ENCODE data around the gene TSC22D4. TPM values are rescaled to one million over a fixed set of nuclear protein-coding genes. Genes with fewer than 3 reads are reported as not detected.

The TSC22D4 gene
- total and polyA plus RNA-seq, 9 of the 15 experiments (the other 6 are each of a cell fraction or from before 2014, with no cell fraction given), result 0.37 to 107 (median 28.7) TPM

DNA sequence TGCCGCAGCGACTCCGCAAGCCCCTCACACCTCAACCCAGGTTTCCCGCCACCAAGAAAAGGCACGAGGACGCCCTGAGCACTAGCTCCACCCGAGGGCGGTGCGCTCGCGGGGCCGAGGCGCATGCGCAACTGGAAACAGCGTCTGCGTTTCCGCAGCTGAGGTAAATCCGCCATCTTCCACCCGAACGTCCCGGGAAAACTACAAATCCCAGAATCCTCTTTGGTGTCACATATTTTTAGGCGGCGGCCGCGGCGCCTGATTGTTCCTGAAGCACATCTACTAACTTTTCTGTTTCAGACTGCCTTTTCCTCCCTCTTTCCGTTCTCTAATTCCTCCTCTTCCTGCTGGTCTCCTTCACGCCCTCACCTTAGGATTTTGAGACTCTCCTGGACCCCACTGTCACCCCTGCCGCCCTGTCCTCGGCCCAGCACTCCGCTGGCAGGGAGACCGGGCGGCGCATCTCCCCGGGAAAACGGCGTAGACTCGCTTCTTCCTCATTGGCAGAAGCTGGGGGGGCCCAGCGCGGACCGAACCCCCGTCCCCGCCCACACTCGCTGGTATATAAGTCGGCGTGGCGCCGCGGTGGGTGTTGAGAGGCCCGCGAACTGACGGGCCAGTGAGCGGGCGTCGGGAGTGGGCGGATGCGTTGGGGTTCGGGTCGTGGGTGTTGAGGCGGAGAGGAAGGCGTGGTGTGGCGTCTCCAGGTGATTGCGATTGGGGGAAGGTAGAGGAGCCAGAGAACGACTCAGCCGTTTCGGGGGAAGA is 50.6 kb downstream of the TSC22D4 start, which contains the start of gene ZCWPW1 (continued):
- TF ChIP-seq ZBTB8A (IDR thresholded peaks at IDR 0.05; ENCODE audit: partially characterized antibody) (no peak), CBX8 (IDR thresholded peaks at IDR 0.05; ENCODE audit: borderline replicate concordance, extremely low read depth, low read depth, low read length, poor library complexity, severe bottlenecking) (no peak), HNRNPLL (IDR thresholded peaks at IDR 0.05; ENCODE audit: low read depth, low read length, poor library complexity, severe bottlenecking) (peak; percentile 90), PRMT5 (CRISPR knock-in tag; IDR thresholded peaks at IDR 0.05) (peak; percentile 42; the same call in 1 of the 2 replicates), KDM4B (IDR thresholded peaks at IDR 0.05; ENCODE audit: borderline replicate concordance in 2 of 2, low read depth in 1 of 2) (peak in 1 of 2 experiments; percentile 67; a peak in 1 of 4 replicates), ZNF133 (CRISPR knock-in tag; IDR thresholded peaks at IDR 0.05) (no peak), RBM14 (IDR thresholded peaks at IDR 0.05; ENCODE audit: borderline replicate concordance, insufficient read depth, low read depth, low read length) (peak; percentile 96; the same call in 1 of the 2 replicates), PHF20 (IDR thresholded peaks at IDR 0.05; ENCODE audit: partially characterized antibody) (peak; percentile 63), CBX3 (IDR thresholded peaks at IDR 0.05; ENCODE audit: borderline replicate concordance in 1 of 2, low read length in 2 of 2) (peak in 1 of 2 experiments; percentile 100; a peak in 2 of 3 replicates), EZH2 (IDR thresholded peaks at IDR 0.05; ENCODE audit: borderline replicate concordance, low read depth, low read length) (no peak), ZNF668 (CRISPR knock-in tag; IDR thresholded peaks at IDR 0.05) (no peak), KDM5B (IDR thresholded peaks at IDR 0.05; ENCODE audit: insufficient replicate concordance, low read depth, low read length) (peak; percentile 99), ZNF77 (CRISPR knock-in tag; IDR thresholded peaks at IDR 0.05) (no peak)
- TF ChIP-seq, protein P1, sequence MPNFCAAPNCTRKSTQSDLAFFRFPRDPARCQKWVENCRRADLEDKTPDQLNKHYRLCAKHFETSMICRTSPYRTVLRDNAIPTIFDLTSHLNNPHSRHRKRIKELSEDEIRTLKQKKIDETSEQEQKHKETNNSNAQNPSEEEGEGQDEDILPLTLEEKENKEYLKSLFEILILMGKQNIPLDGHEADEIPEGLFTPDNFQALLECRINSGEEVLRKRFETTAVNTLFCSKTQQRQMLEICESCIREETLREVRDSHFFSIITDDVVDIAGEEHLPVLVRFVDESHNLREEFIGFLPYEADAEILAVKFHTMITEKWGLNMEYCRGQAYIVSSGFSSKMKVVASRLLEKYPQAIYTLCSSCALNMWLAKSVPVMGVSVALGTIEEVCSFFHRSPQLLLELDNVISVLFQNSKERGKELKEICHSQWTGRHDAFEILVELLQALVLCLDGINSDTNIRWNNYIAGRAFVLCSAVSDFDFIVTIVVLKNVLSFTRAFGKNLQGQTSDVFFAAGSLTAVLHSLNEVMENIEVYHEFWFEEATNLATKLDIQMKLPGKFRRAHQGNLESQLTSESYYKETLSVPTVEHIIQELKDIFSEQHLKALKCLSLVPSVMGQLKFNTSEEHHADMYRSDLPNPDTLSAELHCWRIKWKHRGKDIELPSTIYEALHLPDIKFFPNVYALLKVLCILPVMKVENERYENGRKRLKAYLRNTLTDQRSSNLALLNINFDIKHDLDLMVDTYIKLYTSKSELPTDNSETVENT (CRISPR knock-in tag; IDR thresholded peaks at IDR 0.05), result peak; percentile 97
- TF ChIP-seq, protein P2, sequence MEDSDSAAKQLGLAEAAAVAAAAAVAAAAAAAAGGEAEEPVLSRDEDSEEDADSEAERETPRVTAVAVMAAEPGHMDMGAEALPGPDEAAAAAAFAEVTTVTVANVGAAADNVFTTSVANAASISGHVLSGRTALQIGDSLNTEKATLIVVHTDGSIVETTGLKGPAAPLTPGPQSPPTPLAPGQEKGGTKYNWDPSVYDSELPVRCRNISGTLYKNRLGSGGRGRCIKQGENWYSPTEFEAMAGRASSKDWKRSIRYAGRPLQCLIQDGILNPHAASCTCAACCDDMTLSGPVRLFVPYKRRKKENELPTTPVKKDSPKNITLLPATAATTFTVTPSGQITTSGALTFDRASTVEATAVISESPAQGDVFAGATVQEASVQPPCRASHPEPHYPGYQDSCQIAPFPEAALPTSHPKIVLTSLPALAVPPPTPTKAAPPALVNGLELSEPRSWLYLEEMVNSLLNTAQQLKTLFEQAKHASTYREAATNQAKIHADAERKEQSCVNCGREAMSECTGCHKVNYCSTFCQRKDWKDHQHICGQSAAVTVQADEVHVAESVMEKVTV (CRISPR knock-in tag; IDR thresholded peaks at IDR 0.05), result no peak; the same call in 1 of the 2 replicates
- TF ChIP-seq, protein P3, sequence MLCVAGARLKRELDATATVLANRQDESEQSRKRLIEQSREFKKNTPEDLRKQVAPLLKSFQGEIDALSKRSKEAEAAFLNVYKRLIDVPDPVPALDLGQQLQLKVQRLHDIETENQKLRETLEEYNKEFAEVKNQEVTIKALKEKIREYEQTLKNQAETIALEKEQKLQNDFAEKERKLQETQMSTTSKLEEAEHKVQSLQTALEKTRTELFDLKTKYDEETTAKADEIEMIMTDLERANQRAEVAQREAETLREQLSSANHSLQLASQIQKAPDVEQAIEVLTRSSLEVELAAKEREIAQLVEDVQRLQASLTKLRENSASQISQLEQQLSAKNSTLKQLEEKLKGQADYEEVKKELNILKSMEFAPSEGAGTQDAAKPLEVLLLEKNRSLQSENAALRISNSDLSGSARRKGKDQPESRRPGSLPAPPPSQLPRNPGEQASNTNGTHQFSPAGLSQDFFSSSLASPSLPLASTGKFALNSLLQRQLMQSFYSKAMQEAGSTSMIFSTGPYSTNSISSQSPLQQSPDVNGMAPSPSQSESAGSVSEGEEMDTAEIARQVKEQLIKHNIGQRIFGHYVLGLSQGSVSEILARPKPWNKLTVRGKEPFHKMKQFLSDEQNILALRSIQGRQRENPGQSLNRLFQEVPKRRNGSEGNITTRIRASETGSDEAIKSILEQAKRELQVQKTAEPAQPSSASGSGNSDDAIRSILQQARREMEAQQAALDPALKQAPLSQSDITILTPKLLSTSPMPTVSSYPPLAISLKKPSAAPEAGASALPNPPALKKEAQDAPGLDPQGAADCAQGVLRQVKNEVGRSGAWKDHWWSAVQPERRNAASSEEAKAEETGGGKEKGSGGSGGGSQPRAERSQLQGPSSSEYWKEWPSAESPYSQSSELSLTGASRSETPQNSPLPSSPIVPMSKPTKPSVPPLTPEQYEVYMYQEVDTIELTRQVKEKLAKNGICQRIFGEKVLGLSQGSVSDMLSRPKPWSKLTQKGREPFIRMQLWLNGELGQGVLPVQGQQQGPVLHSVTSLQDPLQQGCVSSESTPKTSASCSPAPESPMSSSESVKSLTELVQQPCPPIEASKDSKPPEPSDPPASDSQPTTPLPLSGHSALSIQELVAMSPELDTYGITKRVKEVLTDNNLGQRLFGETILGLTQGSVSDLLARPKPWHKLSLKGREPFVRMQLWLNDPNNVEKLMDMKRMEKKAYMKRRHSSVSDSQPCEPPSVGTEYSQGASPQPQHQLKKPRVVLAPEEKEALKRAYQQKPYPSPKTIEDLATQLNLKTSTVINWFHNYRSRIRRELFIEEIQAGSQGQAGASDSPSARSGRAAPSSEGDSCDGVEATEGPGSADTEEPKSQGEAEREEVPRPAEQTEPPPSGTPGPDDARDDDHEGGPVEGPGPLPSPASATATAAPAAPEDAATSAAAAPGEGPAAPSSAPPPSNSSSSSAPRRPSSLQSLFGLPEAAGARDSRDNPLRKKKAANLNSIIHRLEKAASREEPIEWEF (CRISPR knock-in tag; IDR thresholded peaks at IDR 0.05), result 0 out of 2 replicates have a peak, but pooled peaks have one; percentile 29

All from K562 (cell line).